Sigmoid colon (tissue), 4 donors: Measurements from ENCODE around the gene VIPR2.

Experiments used
- CTCF ChIP-seq, 4 experiments: fragments of 450-650 bp in 3 of 4; fragments of 200-600 bp in 1 of 4; IDR thresholded peaks; one replicate each; pipeline ENCODE4 v1.5.1; 2016 to 2019; ENCODE audit warnings: antibody characterized with exemption in 4 of 4, mild to moderate bottlenecking in 3 of 4, moderate library complexity in 2 of 4
- EP300 ChIP-seq, 4 donors: sonication (generic); formaldehyde crosslinking; IDR thresholded peaks; one replicate each; pipeline ENCODE4 v1.6.1; 2017; ENCODE audit warnings: antibody characterized with exemption in 4 of 4

GRCh38 chr7:159013825-159014289 is 130.8 kb downstream of the VIPR2 start:
- TF ChIP-seq CTCF (IDR thresholded peaks at IDR 0.05) (no peak), EP300 (IDR thresholded peaks at IDR 0.05) (no peak)
